Adrenal gland (tissue), 5 donors: ENCODE data around the gene CARM1.

Source experiments
- CTCF ChIP-seq, 6 experiments: fragments of 450-650 bp in 4 of 6; fragments of 200-600 bp in 2 of 6; sonication (generic) in 1 of 6; IDR thresholded peaks; 1 replicate in 5 of 6; 2 replicates in 1 of 6; pipeline versions ENCODE4 v1.5.1 to v1.8.0; 2016 to 2021; ENCODE audit warnings: antibody characterized with exemption in 6 of 6, mild to moderate bottlenecking in 2 of 6, moderate library complexity in 1 of 6
- POLR2A ChIP-seq, 2 donors: fragments of 450-650 bp; IDR thresholded peaks; one replicate each; pipeline ENCODE4 v1.6.1; 2017; ENCODE audit warnings: antibody characterized with exemption in 2 of 2, mild to moderate bottlenecking in 2 of 2, moderate library complexity in 1 of 2
- donor health status: DM: no; HTN: no; CAD: no.

GRCh38 chr19:10882108-10882457 lies 10.7 kb downstream of the CARM1 start:
- TF ChIP-seq CTCF (IDR thresholded peaks at IDR 0.05) = no peak
- TF ChIP-seq POLR2A (IDR thresholded peaks at IDR 0.05) = no peak
